Neural cell (in vitro differentiated cells): ENCODE measurements around the gene PEAR1. TPM values are rescaled to one million over a fixed set of nuclear protein-coding genes. Genes with fewer than 3 reads are reported as not detected.

ENCODE experiments used
- H2AFZ ChIP-seq: fragments of 200-600, 300-800 bp; sonication (generic), shearing (Covaris generic); 2 replicates; pipeline ENCODE4 v1.6.0; 2014; ENCODE audit warnings: low read depth, mild to moderate bottlenecking, antibody characterized with exemption, low read length, moderate library complexity
- H3F3A ChIP-seq: fragments of 200-600 bp; shearing (Covaris generic); 2 replicates; pipeline ENCODE4 v1.6.1; 2016; ENCODE audit warnings: mild to moderate bottlenecking, moderate library complexity, mixed read lengths, antibody characterized with exemption, low read length; ENCODE audit not compliant: insufficient read depth, poor library complexity, severe bottlenecking
- H3K27ac ChIP-seq: fragments of 200-600, 300-800 bp; sonication (generic), shearing (Covaris generic); 2 replicates; pipeline ENCODE4 v1.5.1; 2014; ENCODE audit warnings: mild to moderate bottlenecking, low read length, moderate library complexity
- H3K27me3 ChIP-seq: fragments of 300-800, 200-600 bp; sonication (generic), shearing (Covaris generic); 2 replicates; pipeline ENCODE4 v1.6.0; 2014; ENCODE audit warnings: mild to moderate bottlenecking, low read depth, low read length, moderate library complexity; ENCODE audit not compliant: insufficient read depth
- H3K36me3 ChIP-seq: fragments of 300-800, 200-600 bp; sonication (generic), shearing (Covaris generic); 2 replicates; pipeline ENCODE4 v1.5.1; 2014; ENCODE audit warnings: mild to moderate bottlenecking, antibody characterized with exemption, low read length, moderate library complexity; ENCODE audit not compliant: insufficient read depth
- H3K4me2 ChIP-seq: fragments of 300-800, 200-600 bp; sonication (generic), shearing (Covaris generic); 2 replicates; pipeline ENCODE4 v1.6.0; 2014; ENCODE audit warnings: mild to moderate bottlenecking, low read length
- H3K4me3 ChIP-seq: fragments of 300-800, 200-600 bp; sonication (generic), shearing (Covaris generic); 2 replicates; pipeline ENCODE4 v1.5.1; 2014; ENCODE audit warnings: mild to moderate bottlenecking, low read length, moderate library complexity
- H3K79me2 ChIP-seq: fragments of 200-600 bp; shearing (Covaris generic); replicated peaks from 2 replicates; pipeline ENCODE4 v1.6.0; 2014; ENCODE audit warnings: mild to moderate bottlenecking, low read length, moderate library complexity; ENCODE audit not compliant: insufficient read depth
- H3K9ac ChIP-seq: fragments of 300-800, 200-600 bp; sonication (generic), shearing (Covaris generic); 2 replicates; pipeline ENCODE4 v1.6.1; 2016; ENCODE audit warnings: mild to moderate bottlenecking, low read length, mixed read lengths
- H3K9me2 ChIP-seq: fragments of 200-600 bp; shearing (Covaris generic); 2 replicates; pipeline ENCODE4 v1.6.1; 2016; ENCODE audit warnings: mild to moderate bottlenecking, low read length, mixed read lengths; ENCODE audit not compliant: insufficient read depth
- H3K9me3 ChIP-seq: fragments of 200-600, 300-800 bp; sonication (generic), shearing (Covaris generic); 2 replicates; pipeline ENCODE4 v1.6.1; 2016; ENCODE audit warnings: mild to moderate bottlenecking, mixed run types, low read length, moderate library complexity, mixed read lengths
- H4K20me1 ChIP-seq: fragments of 200-600 bp; shearing (Covaris generic); 2 replicates; pipeline ENCODE4 v1.6.1; 2016; ENCODE audit warnings: mild to moderate bottlenecking, mixed run types; ENCODE audit not compliant: insufficient read depth
- EP300 ChIP-seq: fragments of 450-650 bp; conservative IDR thresholded peaks from 2 replicates; pipeline ENCODE4 v1.6.1; 2014; ENCODE audit warnings: antibody characterized with exemption, mild to moderate bottlenecking, moderate library complexity; ENCODE audit not compliant: poor library complexity, severe bottlenecking
- EZH2 ChIP-seq: fragments of 200-600, 300-800 bp; shearing (Covaris generic), sonication (generic); IDR thresholded peaks from 2 replicates; pipeline ENCODE4 v1.6.1; 2014; ENCODE audit warnings: antibody characterized with exemption, low read length, borderline replicate concordance, mild to moderate bottlenecking; ENCODE audit not compliant: insufficient read depth, poor library complexity, severe bottlenecking
- MXI1 ChIP-seq: fragments of 450-650 bp; conservative IDR thresholded peaks from 2 replicates; pipeline ENCODE4 v1.6.1; 2014; ENCODE audit warnings: antibody characterized with exemption, mild to moderate bottlenecking; ENCODE audit not compliant: poor library complexity, severe bottlenecking
- POLR2AphosphoS5 ChIP-seq: IDR thresholded peaks from 2 replicates; pipeline ENCODE4 v1.6.1; 2012
- RAD21 ChIP-seq: fragments of 450-650 bp; conservative IDR thresholded peaks from 2 replicates; pipeline ENCODE4 v1.6.1; 2014; ENCODE audit warnings: antibody characterized with exemption, mild to moderate bottlenecking, moderate library complexity
- SMC3 ChIP-seq: fragments of 450-650 bp; conservative IDR thresholded peaks from 2 replicates; pipeline ENCODE4 v1.6.1; 2014; ENCODE audit warnings: antibody characterized with exemption, mild to moderate bottlenecking, moderate library complexity; ENCODE audit not compliant: poor library complexity
- TAF1 ChIP-seq: IDR thresholded peaks from 2 replicates; pipeline ENCODE4 v1.6.1; 2012; ENCODE audit warnings: low read depth
- polyA plus RNA-seq: library from polyadenylated mRNA; depleted of rRNA; stranded (reverse); fragments of >200 nt; gene quantifications from 2 replicates; pipeline ENCODE4 v1.2.3, GENCODE V29; 2014
- TF ChIP-seq, protein P1 (sequence below): IDR thresholded peaks from 2 replicates; pipeline ENCODE4 v1.6.1; 2012; ENCODE audit warnings: borderline replicate concordance
- TF ChIP-seq, protein P2 (sequence below): fragments of 450-650 bp; IDR thresholded peaks from 2 replicates; pipeline ENCODE4 v1.5.1; 2014; ENCODE audit warnings: antibody characterized with exemption, mild to moderate bottlenecking, moderate library complexity; ENCODE audit not compliant: poor library complexity, severe bottlenecking

PEAR1 gene
- polyA plus RNA-seq, 1 donor from 2014 or later, result not detected

DNA sequence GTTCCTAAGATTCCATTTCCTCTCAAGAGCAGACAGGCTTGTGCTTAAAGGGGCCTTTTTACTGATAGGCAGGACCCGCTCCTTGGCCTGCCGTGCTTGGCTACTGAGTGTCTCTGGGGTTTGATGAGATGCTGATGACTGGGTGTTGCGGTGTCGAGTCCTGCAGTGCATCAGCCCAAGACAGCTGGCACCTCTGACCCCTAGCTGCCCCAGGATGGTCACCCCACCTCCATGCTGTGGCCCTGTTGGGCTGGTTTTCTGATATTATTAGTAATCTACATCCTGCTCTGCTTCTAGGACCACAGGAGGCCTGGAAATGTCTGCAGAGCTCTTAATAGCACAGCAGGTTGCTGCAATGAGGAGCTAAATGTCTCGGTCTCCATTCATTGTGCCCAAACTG lies 55.6 kb downstream of the PEAR1 start:
- H3K4me3 ChIP-seq, result no peak overlapping the region
- H3K27ac ChIP-seq, result no peak overlapping the region
- no peak overlapping the region for H3K4me2 ChIP-seq
- H3F3A ChIP-seq, result no peaks in the 10 kb centered on the region
- H2AFZ ChIP-seq, result no peak overlapping the region
- no peak for TF ChIP-seq MXI1
- TF ChIP-seq EP300, result no peak
- TF ChIP-seq SMC3, result no peak
- TF ChIP-seq, protein P1, sequence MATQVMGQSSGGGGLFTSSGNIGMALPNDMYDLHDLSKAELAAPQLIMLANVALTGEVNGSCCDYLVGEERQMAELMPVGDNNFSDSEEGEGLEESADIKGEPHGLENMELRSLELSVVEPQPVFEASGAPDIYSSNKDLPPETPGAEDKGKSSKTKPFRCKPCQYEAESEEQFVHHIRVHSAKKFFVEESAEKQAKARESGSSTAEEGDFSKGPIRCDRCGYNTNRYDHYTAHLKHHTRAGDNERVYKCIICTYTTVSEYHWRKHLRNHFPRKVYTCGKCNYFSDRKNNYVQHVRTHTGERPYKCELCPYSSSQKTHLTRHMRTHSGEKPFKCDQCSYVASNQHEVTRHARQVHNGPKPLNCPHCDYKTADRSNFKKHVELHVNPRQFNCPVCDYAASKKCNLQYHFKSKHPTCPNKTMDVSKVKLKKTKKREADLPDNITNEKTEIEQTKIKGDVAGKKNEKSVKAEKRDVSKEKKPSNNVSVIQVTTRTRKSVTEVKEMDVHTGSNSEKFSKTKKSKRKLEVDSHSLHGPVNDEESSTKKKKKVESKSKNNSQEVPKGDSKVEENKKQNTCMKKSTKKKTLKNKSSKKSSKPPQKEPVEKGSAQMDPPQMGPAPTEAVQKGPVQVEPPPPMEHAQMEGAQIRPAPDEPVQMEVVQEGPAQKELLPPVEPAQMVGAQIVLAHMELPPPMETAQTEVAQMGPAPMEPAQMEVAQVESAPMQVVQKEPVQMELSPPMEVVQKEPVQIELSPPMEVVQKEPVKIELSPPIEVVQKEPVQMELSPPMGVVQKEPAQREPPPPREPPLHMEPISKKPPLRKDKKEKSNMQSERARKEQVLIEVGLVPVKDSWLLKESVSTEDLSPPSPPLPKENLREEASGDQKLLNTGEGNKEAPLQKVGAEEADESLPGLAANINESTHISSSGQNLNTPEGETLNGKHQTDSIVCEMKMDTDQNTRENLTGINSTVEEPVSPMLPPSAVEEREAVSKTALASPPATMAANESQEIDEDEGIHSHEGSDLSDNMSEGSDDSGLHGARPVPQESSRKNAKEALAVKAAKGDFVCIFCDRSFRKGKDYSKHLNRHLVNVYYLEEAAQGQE, result no peak
- no peak for TF ChIP-seq EZH2
- TF ChIP-seq TAF1, result no peak
- TF ChIP-seq, protein P2, sequence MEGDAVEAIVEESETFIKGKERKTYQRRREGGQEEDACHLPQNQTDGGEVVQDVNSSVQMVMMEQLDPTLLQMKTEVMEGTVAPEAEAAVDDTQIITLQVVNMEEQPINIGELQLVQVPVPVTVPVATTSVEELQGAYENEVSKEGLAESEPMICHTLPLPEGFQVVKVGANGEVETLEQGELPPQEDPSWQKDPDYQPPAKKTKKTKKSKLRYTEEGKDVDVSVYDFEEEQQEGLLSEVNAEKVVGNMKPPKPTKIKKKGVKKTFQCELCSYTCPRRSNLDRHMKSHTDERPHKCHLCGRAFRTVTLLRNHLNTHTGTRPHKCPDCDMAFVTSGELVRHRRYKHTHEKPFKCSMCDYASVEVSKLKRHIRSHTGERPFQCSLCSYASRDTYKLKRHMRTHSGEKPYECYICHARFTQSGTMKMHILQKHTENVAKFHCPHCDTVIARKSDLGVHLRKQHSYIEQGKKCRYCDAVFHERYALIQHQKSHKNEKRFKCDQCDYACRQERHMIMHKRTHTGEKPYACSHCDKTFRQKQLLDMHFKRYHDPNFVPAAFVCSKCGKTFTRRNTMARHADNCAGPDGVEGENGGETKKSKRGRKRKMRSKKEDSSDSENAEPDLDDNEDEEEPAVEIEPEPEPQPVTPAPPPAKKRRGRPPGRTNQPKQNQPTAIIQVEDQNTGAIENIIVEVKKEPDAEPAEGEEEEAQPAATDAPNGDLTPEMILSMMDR, result no peak
- TF ChIP-seq RAD21, result no peak
- no peak for TF ChIP-seq POLR2AphosphoS5
- H3K9me2 ChIP-seq, result no peaks in the 10 kb centered on the region
- peaks cover 14% of the 10 kb centered on the region for H3K36me3 ChIP-seq
- H3K27me3 ChIP-seq, result no peaks in the 10 kb centered on the region
- H3K9ac ChIP-seq, result no peak overlapping the region
- no peaks in the 10 kb centered on the region for H3K9me3 ChIP-seq
- no peaks in the 10 kb centered on the region for H4K20me1 ChIP-seq
- H3K79me2 ChIP-seq, result no peaks in the 10 kb centered on the region

DNA sequence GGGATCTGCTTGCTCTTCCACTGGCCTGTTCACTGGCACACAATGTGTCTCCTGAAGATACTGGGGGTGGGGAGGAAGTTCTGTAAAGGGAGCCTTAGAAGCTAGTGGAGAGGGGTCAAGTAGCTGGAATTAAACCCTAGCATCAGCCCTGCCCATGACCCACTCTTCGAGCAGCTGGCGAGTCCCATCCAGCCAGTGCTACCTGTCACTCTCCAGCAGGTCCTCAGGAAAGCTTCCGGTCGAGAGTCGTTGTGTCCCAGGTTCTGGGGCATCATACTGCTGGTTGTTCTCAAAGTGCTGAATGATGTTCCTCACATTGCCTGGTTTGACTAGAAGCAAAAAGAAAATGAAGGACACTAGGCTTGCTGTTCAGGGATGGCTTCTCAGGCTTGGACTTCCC lies 57.9 kb downstream of the PEAR1 start:
- H2AFZ ChIP-seq, result no peak overlapping the region
- TF ChIP-seq RAD21 (no peak), POLR2AphosphoS5 (no peak), MXI1 (no peak), EZH2 (no peak)
- H3K36me3 ChIP-seq, result no peaks in the 10 kb centered on the region

More for the DNA sequence above, 57.9 kb downstream of the PEAR1 start:
- no peak overlapping the region for H3K27ac ChIP-seq
- no peaks in the 10 kb centered on the region for H3K9me2 ChIP-seq
- H3K4me2 ChIP-seq, result no peak overlapping the region
- H3K79me2 ChIP-seq, result no peaks in the 10 kb centered on the region
- no peak overlapping the region for H3K9ac ChIP-seq
- no peak overlapping the region for H3K4me3 ChIP-seq
- H3K27me3 ChIP-seq, result no peaks in the 10 kb centered on the region
- H4K20me1 ChIP-seq, result no peaks in the 10 kb centered on the region
- no peaks in the 10 kb centered on the region for H3F3A ChIP-seq
- H3K9me3 ChIP-seq, result no peaks in the 10 kb centered on the region
